GM10266 (cell line): ENCODE measurements around the gene PCDHGB7.
A peak's percentile ranks its signal among the peaks of the same experiment; 100 is the strongest.
"Not testable (repeated sequence)": the region's sequence is repeated elsewhere in the genome, so short reads cannot be mapped to it uniquely, and the experiment has no call there.

ENCODE experiments used
- DNase-seq: peaks from one replicate; pipeline ENCODE4 v3.0.0; 2012; ENCODE audit errors: extremely low spot score
- TF ChIP-seq, protein P1 (sequence below): IDR thresholded peaks from 2 replicates; pipeline ENCODE4 v1.5.1; 2012; ENCODE audit warnings: mild to moderate bottlenecking, low read depth; ENCODE audit not compliant: control insufficient read depth, insufficient read depth; ENCODE audit errors: missing control alignments

Gene PCDHGB7

GRCh38 chr5:141392429-141393198 lies 24.9 kb upstream of the PCDHGB7 start, which contains the start of gene PCDHGA8:
TSS of gene PCDHGA8 (plus strand) at chr5:141392633. CDS start at chr5:141392814, 181 bp downstream.
- TF ChIP-seq, protein P1, sequence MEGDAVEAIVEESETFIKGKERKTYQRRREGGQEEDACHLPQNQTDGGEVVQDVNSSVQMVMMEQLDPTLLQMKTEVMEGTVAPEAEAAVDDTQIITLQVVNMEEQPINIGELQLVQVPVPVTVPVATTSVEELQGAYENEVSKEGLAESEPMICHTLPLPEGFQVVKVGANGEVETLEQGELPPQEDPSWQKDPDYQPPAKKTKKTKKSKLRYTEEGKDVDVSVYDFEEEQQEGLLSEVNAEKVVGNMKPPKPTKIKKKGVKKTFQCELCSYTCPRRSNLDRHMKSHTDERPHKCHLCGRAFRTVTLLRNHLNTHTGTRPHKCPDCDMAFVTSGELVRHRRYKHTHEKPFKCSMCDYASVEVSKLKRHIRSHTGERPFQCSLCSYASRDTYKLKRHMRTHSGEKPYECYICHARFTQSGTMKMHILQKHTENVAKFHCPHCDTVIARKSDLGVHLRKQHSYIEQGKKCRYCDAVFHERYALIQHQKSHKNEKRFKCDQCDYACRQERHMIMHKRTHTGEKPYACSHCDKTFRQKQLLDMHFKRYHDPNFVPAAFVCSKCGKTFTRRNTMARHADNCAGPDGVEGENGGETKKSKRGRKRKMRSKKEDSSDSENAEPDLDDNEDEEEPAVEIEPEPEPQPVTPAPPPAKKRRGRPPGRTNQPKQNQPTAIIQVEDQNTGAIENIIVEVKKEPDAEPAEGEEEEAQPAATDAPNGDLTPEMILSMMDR: no peak

DNA sequence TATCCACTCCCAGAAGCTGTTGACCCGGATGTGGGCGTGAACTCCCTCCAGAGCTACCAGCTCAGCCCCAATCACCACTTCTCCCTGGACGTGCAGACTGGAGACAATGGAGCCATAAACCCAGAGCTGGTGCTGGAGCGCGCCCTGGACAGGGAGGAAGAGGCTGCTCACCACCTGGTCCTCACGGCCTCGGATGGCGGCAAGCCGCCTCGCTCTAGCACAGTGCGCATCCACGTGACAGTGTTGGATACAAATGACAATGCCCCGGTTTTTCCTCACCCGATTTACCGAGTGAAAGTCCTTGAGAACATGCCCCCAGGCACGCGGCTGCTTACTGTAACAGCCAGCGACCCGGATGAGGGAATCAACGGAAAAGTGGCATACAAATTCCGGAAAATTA lies 24.2 kb upstream of the PCDHGB7 start:
- TF ChIP-seq, protein P1: no peak
- no peak for DNase-seq

More at GRCh38 chr5:141392429-141393198, 24.9 kb upstream of the PCDHGB7 start, which contains the start of gene PCDHGA8:
- no peak for DNase-seq

- DNase-seq: not testable (repeated sequence)
These were observed 22.9 kb upstream of the PCDHGB7 start for GRCh38 chr5:141394401-141395187.

- not testable (repeated sequence) for DNase-seq
- TF ChIP-seq, protein P1: peak; percentile 33
These were observed 19.5 kb upstream of the PCDHGB7 start, which contains the start of gene PCDHGB5 for GRCh38 chr5:141397756-141398551. TSS of gene PCDHGB5 (plus strand) at chr5:141397947. CDS start at chr5:141398128, 181 bp downstream.

GRCh38 chr5:141398608-141399007 lies 18.9 kb upstream of the PCDHGB7 start:
- TF ChIP-seq, protein P1: no peak
- DNase-seq: no peak

DNA sequence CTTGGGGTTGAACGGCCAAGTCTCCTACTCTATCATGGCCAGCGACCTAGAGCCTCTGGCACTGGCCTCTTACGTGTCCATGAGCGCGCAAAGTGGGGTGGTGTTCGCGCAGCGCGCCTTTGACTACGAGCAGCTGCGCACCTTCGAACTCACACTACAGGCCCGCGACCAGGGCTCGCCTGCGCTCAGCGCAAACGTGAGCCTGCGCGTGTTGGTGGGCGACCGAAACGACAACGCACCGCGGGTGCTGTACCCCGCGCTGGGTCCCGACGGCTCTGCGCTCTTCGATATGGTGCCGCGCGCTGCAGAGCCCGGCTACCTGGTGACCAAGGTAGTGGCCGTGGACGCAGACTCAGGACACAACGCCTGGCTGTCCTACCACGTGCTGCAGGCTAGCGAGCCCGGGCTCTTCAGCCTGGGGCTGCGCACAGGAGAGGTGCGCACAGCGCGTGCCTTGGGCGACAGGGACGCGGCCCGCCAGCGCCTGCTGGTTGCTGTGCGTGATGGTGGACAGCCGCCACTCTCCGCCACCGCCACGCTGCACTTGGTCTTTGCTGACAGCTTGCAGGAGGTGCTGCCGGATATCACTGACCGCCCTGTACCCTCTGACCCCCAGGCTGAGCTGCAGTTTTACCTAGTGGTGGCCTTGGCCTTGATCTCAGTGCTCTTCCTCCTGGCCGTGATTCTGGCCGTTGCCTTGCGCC lies 17.8 kb upstream of the PCDHGB7 start:
- TF ChIP-seq, protein P1: no peak
- DNase-seq: no peak
